Endothelial cell (in vitro differentiated cells): ENCODE data around the gene RABEP2. TPM values are rescaled to one million over a fixed set of nuclear protein-coding genes. Genes with fewer than 3 reads are reported as not detected.

Experiments
- DNase-seq: peaks from one replicate; pipeline ENCODE4 v3.0.0; 2021; ENCODE audit warnings: low spot score
- H3K27ac Mint-ChIP-seq: one replicate; pipeline ENCODE4 v1.8.0; 2021; ENCODE audit warnings: mixed read lengths, inconsistent platforms; ENCODE audit not compliant: unreplicated experiment
- H3K27me3 Mint-ChIP-seq: one replicate; pipeline ENCODE4 v1.8.0; 2021; ENCODE audit warnings: mild to moderate bottlenecking, moderate library complexity, mixed read lengths, inconsistent platforms; ENCODE audit not compliant: unreplicated experiment
- H3K36me3 Mint-ChIP-seq: one replicate; pipeline ENCODE4 v1.8.0; 2021; ENCODE audit warnings: mild to moderate bottlenecking, low read depth, mixed read lengths, inconsistent platforms; ENCODE audit not compliant: unreplicated experiment
- H3K4me1 Mint-ChIP-seq: one replicate; pipeline ENCODE4 v1.8.0; 2021; ENCODE audit warnings: mild to moderate bottlenecking, mixed read lengths, inconsistent platforms; ENCODE audit not compliant: unreplicated experiment
- H3K4me3 Mint-ChIP-seq: one replicate; pipeline ENCODE4 v1.8.0; 2021; ENCODE audit warnings: mild to moderate bottlenecking, mixed read lengths, inconsistent platforms; ENCODE audit not compliant: unreplicated experiment
- H3K9me3 Mint-ChIP-seq: one replicate; pipeline ENCODE4 v1.8.0; 2021; ENCODE audit warnings: mixed read lengths, inconsistent platforms; ENCODE audit not compliant: unreplicated experiment
- total RNA-seq: library from RNA; stranded (reverse); fragmentation: NEBNext Ultra II Directional; extraction: Animal tissue kit (Norgen Biotek cat#: 25700); gene quantifications from one replicate; pipeline ENCODE4 v1.2.1, GENCODE V29; 2021; ENCODE audit not compliant: unreplicated experiment
- TF ChIP-seq, protein P1 (sequence below): fragments of 200-600 bp; sonication (generic); IDR thresholded peaks from one replicate; pipeline ENCODE4 v1.5.0; 2021; ENCODE audit warnings: antibody characterized with exemption; ENCODE audit not compliant: unreplicated experiment

The RABEP2 gene
- total RNA-seq, 1 donor from 2014 or later: 16.0 TPM

DNA sequence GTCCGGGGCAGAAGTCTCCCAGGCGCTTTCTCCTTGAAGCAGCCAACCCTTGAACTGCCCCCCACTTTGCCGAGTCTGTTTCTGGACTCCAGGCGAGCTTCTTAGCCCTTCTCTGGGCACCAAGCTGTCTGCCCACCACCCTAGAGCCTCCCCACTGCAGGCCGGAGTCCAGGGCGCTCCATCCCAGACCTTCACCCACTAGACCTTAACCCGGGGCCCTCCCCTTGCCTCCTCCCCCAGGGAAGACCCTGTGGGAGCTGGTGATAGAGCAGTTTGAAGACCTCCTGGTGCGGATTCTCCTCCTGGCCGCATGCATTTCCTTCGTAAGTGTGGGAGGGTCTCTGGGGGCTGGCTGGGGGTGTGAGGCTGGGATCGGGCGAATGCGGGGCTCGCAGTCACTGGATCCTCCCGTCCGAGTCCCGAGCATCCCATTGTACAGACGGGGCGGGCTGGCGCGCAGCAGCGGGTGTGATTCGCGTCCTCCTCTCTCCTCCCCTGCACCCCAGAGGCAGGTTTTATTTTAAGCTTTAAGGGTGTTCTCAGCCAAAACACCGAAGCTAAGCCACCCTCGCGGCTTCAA, 45.7 kb downstream of the RABEP2 start:
- peaks cover 5% of the 10 kb centered on the region for H3K36me3 Mint-ChIP-seq
- H3K27me3 Mint-ChIP-seq: peaks cover 14% of the 10 kb centered on the region
- no peak for DNase-seq
- no peaks in the 10 kb centered on the region for H3K9me3 Mint-ChIP-seq
- TF ChIP-seq, protein P1, sequence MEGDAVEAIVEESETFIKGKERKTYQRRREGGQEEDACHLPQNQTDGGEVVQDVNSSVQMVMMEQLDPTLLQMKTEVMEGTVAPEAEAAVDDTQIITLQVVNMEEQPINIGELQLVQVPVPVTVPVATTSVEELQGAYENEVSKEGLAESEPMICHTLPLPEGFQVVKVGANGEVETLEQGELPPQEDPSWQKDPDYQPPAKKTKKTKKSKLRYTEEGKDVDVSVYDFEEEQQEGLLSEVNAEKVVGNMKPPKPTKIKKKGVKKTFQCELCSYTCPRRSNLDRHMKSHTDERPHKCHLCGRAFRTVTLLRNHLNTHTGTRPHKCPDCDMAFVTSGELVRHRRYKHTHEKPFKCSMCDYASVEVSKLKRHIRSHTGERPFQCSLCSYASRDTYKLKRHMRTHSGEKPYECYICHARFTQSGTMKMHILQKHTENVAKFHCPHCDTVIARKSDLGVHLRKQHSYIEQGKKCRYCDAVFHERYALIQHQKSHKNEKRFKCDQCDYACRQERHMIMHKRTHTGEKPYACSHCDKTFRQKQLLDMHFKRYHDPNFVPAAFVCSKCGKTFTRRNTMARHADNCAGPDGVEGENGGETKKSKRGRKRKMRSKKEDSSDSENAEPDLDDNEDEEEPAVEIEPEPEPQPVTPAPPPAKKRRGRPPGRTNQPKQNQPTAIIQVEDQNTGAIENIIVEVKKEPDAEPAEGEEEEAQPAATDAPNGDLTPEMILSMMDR: no peak
- H3K27ac Mint-ChIP-seq: no peak overlapping the region
- H3K4me1 Mint-ChIP-seq: peaks cover 19% of the 10 kb centered on the region
- peak overlapping the region; percentile 90 for H3K4me3 Mint-ChIP-seq

DNA sequence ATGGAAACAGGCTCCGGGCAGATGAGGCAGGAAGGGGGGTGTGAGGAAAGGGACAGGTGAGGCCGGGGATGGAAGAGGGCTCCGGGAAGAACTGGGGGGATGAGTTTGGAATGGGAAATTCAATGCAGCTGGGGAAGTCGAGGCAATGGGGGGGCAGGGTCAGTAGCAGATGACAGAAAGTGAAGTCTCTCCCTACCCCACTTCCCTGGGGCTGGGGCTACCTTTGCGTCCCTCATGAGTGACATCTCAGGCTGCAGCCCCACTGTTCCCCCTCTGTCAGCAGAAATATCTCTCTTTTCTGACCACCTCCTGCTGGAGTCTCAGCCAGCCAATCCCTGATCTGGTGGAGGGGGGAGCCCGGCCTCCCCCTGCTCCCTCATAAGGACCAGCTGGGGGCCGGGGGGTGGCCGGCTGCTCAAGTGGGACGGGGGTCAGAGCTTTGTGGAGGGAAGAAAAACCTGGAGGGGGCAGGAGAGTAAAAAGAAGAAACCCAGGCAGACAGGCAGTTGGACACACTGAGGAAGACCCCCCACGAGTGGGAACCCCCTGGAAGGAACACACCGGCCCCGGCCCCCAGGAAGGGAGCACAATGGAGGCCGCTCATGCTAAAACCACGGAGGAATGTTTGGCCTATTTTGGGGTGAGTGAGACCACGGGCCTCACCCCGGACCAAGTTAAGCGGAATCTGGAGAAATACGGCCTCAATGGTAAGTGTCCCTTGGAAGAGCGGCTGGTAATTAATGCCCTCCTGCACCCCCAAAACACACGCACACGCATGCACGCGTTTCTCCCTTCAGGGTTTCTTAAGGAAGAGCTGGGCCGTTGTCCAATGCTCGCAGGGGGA, 46.7 kb downstream of the RABEP2 start, which contains the start of gene ATP2A1:
Gene ATP2A1, plus strand, starts transcription at position 406 of the 844 bp plus-strand sequence. Its CDS starts 184 bp downstream, at position 590.
- H3K27me3 Mint-ChIP-seq: peaks cover 8% of the 10 kb centered on the region
- H3K9me3 Mint-ChIP-seq: no peaks in the 10 kb centered on the region
- DNase-seq: no peak
- H3K4me3 Mint-ChIP-seq: peak within 1 kb of the TSS; percentile 90
- peaks cover 11% of the 10 kb centered on the region for H3K4me1 Mint-ChIP-seq
- TF ChIP-seq, protein P1: no peak
- peaks cover 5% of the 10 kb centered on the region for H3K36me3 Mint-ChIP-seq
- H3K27ac Mint-ChIP-seq: no peak within 1 kb of the TSS

DNA sequence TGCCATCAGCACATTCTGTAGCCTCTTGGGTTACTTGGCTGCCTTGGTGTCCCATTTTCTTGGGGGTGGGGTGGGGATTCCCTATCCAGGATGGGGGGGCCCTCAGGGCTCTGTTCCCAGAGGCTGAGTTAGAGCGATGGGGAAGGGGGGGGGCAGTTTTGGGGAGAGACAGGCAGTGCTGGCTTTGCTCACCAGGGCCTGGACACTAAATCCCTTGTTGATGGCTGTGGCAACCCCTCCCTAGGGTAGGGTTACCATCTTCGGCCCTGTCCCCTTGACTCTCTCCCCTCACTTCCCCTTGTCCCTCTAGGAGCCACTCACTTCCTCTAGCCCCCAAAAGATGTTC, 47.4 kb downstream of the RABEP2 start:
- Mint-ChIP-seq H3K4me1 (peaks cover 11% of the 10 kb centered on the region), H3K27me3 (peaks cover 11% of the 10 kb centered on the region), H3K9me3 (no peaks in the 10 kb centered on the region), H3K4me3 (no peak overlapping the region), H3K36me3 (peaks cover 5% of the 10 kb centered on the region), H3K27ac (no peak overlapping the region)
- TF ChIP-seq, protein P1: no peak
- no peak for DNase-seq

DNA sequence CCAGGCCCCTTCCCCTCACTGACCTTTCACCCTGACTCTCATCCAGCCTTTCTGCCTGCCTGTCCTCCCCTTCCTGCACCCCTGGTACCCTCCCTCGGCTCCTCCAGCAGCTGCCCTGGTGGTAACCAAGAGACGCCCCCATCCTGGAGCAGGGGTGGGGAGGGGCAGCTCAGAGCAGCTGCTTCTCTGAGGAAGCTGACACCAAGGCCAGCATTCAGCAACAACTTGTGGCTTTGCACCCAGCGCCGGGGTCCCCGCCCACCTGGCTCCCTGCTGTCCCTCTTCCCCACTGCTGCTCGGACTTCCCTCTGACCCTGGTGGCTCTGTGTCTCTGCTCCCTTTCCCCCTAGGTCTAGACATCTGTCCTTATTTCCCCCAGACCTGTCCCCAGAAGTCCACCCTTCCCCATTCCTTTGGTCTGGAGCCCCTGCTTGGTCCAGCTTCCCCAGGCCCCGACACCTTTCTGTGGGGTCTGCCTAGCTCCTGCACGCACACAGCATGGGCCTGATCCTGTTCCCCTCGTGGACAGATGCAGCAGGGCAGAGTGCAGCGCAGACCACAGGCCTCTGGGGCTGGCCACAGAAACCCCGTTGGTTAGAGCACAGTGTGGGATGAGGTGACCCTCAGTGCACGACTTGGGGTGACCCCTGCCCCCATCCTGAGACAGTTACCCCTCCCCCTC, 47.9 kb downstream of the RABEP2 start:
- Mint-ChIP-seq H3K4me1 (peaks cover 11% of the 10 kb centered on the region), H3K4me3 (no peak overlapping the region), H3K36me3 (peaks cover 5% of the 10 kb centered on the region), H3K9me3 (no peaks in the 10 kb centered on the region), H3K27me3 (peaks cover 11% of the 10 kb centered on the region), H3K27ac (no peak overlapping the region)
- DNase-seq: no peak
- TF ChIP-seq, protein P1: no peak
